Measurements from ENCODE around the gene FMR1NB.

DNA sequence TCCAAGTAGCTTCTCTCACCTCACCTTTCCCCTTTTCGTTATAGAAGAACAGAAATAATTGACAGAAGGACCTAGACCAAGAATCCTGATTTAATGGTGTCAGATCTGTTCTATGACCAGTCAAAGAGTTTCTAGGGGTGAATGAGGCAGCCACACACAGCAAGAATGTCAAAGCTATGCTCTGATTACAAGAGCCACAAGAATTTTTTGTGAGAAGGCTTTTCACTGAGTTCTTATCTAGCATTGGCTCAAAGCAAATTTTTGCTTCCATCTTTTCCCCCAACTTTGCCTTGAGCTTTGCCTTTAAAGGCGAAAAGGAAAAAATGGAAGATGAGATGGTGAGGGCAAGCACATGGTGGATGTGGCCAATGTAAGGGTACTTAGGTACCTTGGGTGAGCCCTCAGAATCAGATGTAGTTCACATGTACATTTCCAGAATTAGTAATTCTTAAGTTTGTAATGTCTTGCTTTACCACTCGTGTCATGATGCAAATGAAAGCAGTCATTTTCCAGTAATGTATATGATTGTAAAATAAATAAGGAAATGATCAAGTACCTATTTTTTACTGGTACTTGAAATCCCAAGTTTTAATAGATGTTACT is 45.9 kb upstream of the FMR1NB start:
- TF ChIP-seq CTCF (IDR thresholded peaks at IDR 0.05) (no peak), POLR2A (IDR thresholded peaks at IDR 0.05) (no peak)
